H54 (cell line): Measurements from ENCODE around the gene RANBP17.

Experiments
- DNase-seq: peaks from one replicate; pipeline ENCODE4 v3.0.0; 2011; ENCODE audit warnings: low spot score, mixed read lengths; ENCODE audit not compliant: insufficient read length
- FAIRE-seq: peaks from 3 replicates; lab custom pipeline; 2011; peaks lifted over from hg19 to GRCh38; lab: Jason Lieb, UNC
- POLR2A ChIP-seq: IDR thresholded peaks from 2 replicates; pipeline ENCODE4 v1.6.1; 2011; ENCODE audit warnings: low read depth, mild to moderate bottlenecking, low read length

Gene RANBP17

GRCh38 chr5:171201310-171201709, 339.5 kb downstream of the RANBP17 start:
- FAIRE-seq (no peak), DNase-seq (no peak)
- no peak for TF ChIP-seq POLR2A

DNA sequence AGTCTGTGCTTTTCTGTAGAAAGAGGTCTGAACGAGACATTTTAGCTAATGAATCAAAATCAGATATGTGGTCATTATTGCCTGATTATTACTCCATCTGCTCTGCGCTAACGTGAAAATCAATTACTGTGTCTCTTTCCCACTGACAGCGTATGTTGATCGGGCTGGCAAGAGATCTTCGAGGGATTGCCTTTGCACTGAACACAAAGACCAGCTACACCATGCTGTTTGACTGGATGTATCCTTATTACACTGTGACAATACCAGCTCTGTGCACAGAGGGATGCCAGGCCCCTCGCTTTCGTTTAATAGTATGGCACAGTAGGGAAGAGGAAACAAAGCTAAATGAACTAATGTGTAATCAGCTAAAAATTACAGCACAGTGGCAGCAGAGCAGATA, 343.6 kb downstream of the RANBP17 start:
- TF ChIP-seq POLR2A, result no peak
- DNase-seq (no peak), FAIRE-seq (no peak)

GRCh38 chr5:171207256-171207847, 345.5 kb downstream of the RANBP17 start:
- FAIRE-seq (peak; percentile 70), DNase-seq (peak; percentile 5)
- TF ChIP-seq POLR2A, result no peak

DNA sequence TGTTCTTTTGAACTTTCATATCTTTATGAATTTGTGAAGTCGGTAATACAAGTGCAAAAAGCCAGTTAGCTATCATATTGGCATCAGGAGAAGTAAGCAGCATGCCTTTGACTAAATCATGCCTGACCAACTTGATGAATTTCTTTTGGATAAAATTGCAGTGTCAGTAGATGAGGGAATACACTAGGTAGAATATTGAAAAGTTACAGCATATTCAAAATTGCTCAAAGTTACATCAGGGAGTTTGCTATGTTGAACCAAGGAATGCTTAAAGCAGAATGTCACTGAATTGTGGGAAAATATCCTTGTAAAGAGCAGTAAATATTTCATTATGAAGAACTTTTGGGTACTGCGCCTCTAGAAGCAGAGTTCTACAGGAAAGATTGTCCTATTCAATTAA, 360.1 kb downstream of the RANBP17 start:
- FAIRE-seq (no peak), DNase-seq (no peak)
- no peak for TF ChIP-seq POLR2A

DNA sequence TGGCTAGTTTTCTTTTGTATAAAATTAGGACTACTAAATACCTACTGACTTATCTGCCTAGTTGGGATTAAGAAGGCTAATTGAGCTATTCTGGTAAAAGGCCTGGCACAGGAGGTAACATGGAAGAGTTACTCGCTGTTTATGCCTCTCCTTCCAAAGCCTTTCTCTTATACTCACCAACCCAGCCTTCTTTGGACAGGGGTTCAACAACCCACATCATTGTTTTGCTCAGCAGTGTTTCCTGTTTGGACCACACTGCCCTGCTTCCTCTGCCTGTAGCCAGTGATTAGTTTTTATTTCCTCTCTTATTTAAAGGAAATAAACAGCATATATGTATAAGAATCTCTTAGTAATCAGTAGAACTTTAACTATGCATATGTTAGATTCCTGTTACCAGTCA, 362.1 kb downstream of the RANBP17 start:
- FAIRE-seq (no peak), DNase-seq (no peak)
- no peak for TF ChIP-seq POLR2A

DNA sequence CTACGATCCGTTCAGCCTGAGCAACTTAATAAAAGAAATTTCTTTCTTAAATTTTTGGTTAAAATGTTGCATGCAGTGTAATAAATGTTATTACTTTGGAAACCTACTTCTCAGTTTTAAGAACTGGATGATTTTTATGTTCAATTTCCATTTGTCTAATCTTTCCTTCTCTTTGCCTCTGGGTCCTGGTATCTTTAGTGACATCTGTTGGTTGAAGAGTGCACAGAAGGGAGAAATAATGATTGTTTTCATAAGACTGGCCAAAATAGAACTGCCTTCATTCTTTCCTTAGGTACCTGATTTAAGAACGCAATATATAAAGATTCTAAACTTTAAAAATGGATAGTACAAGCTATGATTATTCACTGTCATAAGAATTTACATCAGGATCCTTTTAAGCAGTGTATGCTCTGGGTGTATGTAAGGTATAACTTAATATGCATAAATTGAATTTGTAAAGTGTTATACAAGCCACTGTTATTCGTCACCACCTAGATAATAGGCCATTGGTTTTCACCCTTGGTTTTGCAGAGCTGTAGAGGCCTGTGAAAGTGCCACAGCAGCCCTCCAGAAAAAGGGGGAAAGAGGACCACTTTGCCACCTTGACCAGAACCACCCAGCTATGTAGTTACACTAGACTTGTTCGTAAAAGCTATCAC, 364.4 kb downstream of the RANBP17 start:
- TF ChIP-seq POLR2A, result no peak
- DNase-seq, result no peak
- FAIRE-seq, result no peak

DNA sequence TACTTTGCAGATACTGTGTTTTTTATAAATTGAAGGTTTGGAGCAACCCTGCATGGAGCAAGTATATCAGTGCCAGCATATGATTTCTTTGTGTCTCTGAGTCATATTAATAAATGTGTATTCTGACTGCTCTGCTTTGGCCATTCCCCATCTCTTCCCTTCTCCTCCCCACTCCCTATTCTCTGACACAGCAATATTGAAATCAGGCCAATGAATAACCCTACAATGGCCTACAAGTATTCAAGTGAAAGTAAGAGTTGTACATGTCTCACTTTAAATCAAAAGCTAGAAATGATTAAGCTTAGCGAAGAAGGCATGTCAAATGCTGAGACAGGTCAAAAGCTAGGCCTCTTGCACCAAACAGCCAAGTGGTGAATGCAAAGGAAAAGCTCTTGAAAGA, 365.0 kb downstream of the RANBP17 start:
- FAIRE-seq (no peak), DNase-seq (no peak)
- no peak for TF ChIP-seq POLR2A

- DNase-seq (no peak), FAIRE-seq (no peak)
- no peak for TF ChIP-seq POLR2A
Measured at GRCh38 chr5:171236651-171237050, 374.8 kb downstream of the RANBP17 start.

GRCh38 chr5:171242521-171242920, 380.7 kb downstream of the RANBP17 start:
- TF ChIP-seq POLR2A, result no peak
- FAIRE-seq, result no peak
- DNase-seq, result no peak

DNA sequence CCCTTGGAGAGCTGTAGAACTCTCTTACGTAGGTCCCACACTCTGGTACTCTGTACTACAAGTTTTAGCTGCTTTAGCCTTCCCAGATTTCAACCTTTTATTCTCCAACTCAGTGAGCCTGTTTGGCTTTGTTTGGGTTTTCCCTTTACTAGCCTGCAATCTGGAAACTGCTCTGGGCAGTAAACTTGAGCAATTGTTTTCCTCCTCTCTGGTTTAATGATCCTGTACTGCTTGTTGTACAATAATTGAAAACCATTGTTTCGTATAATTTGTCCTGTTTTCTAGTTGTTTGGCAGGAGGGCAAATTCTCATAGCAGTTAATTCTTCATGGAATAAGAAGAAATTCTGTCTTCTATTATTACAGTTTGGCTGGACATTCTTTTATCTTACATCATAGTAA, 384.4 kb downstream of the RANBP17 start:
- TF ChIP-seq POLR2A, result no peak
- FAIRE-seq, result no peak
- no peak for DNase-seq

GRCh38 chr5:171249460-171249859, 387.6 kb downstream of the RANBP17 start:
- FAIRE-seq, result no peak
- no peak for TF ChIP-seq POLR2A
- no peak for DNase-seq

DNA sequence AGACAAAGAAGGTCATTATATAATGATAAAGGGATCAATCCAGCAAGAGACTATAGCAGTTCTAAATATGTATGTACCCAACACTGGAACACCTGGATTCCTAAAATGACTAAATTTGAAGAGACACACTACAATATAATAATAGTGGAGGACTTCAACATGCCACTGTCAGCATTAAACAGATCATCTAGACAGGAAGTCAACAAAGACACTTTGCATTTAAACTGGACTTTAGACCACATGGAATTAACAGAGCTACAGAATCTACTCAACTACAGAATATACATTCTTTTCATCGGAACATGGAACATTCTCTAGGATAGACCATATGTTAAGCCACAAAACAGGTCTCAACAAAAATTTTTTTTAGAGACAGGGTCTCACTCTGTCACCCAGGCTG, 388.9 kb downstream of the RANBP17 start:
- DNase-seq, result no peak
- TF ChIP-seq POLR2A, result no peak
- no peak for FAIRE-seq

DNA sequence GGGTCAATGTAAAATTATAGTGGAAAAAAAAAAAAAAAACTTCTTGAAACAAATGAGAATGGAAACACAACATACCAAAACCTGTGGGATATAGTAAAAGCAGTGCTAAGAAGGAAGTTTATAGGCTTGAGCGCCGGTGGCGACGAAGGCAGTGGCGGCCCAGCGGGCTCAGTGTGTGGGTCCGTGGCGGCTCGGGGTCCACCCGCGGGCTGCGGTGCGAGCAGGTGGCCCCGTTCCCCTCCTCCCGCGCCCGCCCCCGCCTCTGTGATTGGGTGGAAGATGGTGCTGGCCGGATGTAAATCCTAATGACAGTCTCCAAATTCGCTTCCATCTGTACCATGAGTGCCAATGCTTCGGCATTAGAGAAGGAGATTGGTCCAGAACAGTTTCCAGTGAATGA, 389.7 kb downstream of the RANBP17 start:
- FAIRE-seq, result no peak
- TF ChIP-seq POLR2A, result no peak
- DNase-seq, result no peak

GRCh38 chr5:171252674-171253073, 390.9 kb downstream of the RANBP17 start:
- DNase-seq (no peak), FAIRE-seq (no peak)
- TF ChIP-seq POLR2A, result no peak
